Mucosa of rectum (tissue), 2 donors: ENCODE data around the gene HCFC1.
A peak's percentile ranks its signal among the peaks of the same experiment; 100 is the strongest.

Experiments used
- H3K27ac ChIP-seq, 2 donors: one replicate each; pipeline ENCODE4 v1.7.0; 2013; ENCODE audit warnings: inconsistent platforms in 2 of 2, low read depth in 2 of 2, low read length in 2 of 2
- H3K27me3 ChIP-seq, 2 donors: one replicate each; pipeline ENCODE4 v1.7.0; 2013; ENCODE audit warnings: low read length in 2 of 2; ENCODE audit not compliant: control insufficient read depth in 2 of 2, insufficient read depth in 2 of 2
- H3K36me3 ChIP-seq, 2 donors: one replicate each; pipeline ENCODE4 v1.7.0; 2013; ENCODE audit warnings: low read length in 2 of 2; ENCODE audit not compliant: control insufficient read depth in 2 of 2, insufficient read depth in 2 of 2
- H3K4me1 ChIP-seq, 2 donors: one replicate each; pipeline ENCODE4 v1.7.0; 2013; ENCODE audit warnings: low read length in 2 of 2, mild to moderate bottlenecking in 1 of 2; ENCODE audit not compliant: control insufficient read depth in 2 of 2, insufficient read depth in 2 of 2
- H3K4me3 ChIP-seq, 2 donors: one replicate each; pipeline ENCODE4 v1.7.0; 2013; ENCODE audit warnings: low read length in 2 of 2
- H3K9ac ChIP-seq, 2 donors: one replicate each; pipeline ENCODE4 v1.7.0; 2013; ENCODE audit warnings: low read length in 2 of 2, low read depth in 1 of 2, mild to moderate bottlenecking in 1 of 2
- H3K9me3 ChIP-seq, 2 donors: one replicate each; pipeline ENCODE4 v1.7.0; 2013; ENCODE audit warnings: low read length in 2 of 2; ENCODE audit not compliant: control insufficient read depth in 2 of 2
- donor health status: healthy.
- donor health status: Normal muscosa, but diverticular disease.

Gene HCFC1

DNA sequence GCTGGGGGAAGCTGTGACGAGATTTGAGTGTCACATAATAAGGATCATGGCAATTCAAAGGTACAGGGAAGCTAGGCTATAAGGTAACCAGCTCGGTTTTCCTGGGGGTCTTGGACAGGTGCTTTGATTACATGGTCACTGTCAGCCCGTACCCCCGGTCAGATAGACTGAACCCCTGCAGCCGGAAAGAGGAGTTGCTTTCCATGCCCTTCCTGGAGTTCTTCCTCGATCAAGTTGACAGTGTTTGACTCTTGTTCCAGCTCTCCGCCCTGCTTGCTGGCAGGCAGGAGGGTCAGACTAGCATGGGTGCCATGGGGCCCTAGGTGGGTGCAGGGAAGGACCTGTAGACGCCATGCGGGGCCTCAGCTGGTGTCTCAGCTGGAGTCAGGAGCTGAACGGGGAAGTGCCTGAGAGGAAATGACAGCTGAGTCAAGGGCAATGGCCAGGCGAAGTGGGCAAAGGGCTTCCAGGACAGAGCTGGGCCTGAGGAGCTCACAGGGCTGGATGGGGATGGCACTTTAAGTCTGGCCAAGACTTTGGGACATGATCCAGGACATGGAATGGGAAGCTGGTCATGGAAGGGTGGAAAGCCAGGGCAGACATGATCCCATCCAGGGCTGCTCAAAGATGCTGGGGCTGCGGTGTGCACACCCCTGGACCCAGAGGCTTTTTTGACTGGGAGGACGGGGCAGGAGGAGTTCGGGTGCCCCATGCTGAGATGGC lies 2.5 kb upstream of the HCFC1 start:
- Histone ChIP-seq H3K9ac (peak overlapping the region; percentile 83 to 93), H3K36me3 (no peaks in the 10 kb centered on the region), H3K4me1 (peaks cover 21 to 28% of the 10 kb centered on the region in 2 donors), H3K27ac (peak overlapping the region; percentile 99 to 100), H3K4me3 (peak overlapping the region; percentile 28 to 76), H3K9me3 (no peaks in the 10 kb centered on the region), H3K27me3 (no peaks in the 10 kb centered on the region)

DNA sequence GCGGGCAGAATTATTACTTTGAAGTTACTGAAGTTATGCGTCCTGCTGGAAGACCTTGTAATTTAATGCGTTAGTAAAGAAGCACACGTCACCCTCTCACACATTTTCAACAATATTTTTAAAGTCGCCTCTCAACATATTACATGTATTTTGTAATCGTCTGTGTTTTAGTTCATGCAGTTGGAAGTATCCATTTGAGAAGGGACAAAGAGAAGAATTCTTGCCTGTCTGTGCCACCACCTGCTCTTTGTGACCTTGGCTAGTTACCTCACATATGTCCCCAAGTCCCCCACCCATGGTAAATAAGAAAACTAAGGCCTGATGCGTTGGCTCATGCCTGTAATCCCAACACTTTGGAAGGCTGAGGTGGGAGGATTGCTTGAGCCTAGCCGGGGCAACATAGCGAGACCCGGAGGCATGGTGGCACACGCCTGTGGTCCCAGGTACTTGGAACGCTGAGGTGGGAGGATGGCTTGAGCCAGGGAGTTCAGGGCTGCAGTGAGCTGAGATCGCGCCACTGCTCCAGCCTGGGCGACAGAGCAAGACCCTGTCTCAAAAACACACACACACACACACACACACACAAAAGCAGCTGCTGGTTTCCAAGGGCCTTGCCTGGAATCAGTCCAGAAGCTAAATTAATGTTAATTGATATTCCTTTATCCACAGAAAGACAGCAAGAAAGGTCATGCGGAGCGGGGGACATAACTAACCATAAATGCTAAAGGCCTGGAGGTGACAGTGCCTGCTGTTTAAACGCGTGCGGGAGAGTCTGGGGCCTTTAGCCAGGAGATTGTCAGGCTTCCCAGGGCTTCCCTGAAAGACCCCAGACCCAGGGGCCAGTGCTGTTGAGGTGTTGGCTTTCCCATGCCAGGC lies 1.7 kb upstream of the HCFC1 start:
- Histone ChIP-seq H3K27ac (peak overlapping the region; percentile 99 to 100), H3K36me3 (no peaks in the 10 kb centered on the region), H3K4me1 (peaks cover 28 to 34% of the 10 kb centered on the region in 2 donors), H3K4me3 (peak overlapping the region; percentile 76 to 88), H3K9ac (peak overlapping the region; percentile 83 to 93), H3K9me3 (no peaks in the 10 kb centered on the region), H3K27me3 (no peaks in the 10 kb centered on the region)

DNA sequence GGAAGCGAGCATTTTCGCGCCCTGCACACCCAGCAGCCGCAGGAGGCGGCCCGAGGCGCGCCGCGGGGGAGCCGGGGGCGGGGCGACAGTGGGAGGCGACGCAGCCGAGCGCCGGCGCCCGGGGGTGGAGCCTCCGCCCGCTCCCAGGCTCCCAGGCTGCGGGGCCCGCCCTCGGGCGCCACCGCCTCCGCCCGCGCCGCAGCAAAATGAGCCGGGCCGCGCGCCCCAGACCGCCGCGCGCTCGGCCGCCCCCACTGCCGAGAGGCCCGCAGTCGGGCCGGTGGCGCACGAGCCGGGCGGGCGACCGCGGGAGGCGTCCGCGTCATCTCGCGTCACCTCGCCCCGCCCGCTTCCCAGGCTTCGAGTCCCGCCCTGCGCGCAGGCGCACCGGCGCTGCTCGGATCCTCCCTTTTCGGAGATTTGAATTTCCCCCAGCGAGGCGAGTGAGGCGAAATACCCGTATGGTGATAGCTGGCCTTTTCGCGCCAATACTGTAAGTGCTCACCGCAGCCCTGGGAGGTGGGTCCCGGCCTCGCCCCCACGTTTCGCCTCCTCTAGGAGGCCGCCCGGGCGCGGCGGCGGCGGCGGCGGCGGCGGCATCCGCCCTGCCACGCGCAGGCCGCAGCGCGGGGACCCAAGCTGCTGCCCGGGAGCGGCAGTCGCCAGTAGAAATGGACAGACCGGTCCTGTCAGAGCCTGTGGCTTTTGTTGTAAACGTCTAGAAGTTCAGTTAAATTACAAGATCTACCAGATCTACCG lies 929 bp upstream of the HCFC1 start, which contains the start of gene TMEM187:
TMEM187 (plus strand) TSS at position 387 of the 759 bp plus-strand sequence. CDS start 9,309 bp downstream, outside the sequence.
- Histone ChIP-seq H3K27me3 (no peaks in the 10 kb centered on the region), H3K9ac (peak within 1 kb of the TSS; percentile 93 to 98), H3K4me1 (peaks cover 33 to 42% of the 10 kb centered on the region in 2 donors), H3K36me3 (no peaks in the 10 kb centered on the region), H3K27ac (peak within 1 kb of the TSS; percentile 99 to 100), H3K4me3 (peak within 1 kb of the TSS; percentile 88 to 97), H3K9me3 (no peaks in the 10 kb centered on the region)

DNA sequence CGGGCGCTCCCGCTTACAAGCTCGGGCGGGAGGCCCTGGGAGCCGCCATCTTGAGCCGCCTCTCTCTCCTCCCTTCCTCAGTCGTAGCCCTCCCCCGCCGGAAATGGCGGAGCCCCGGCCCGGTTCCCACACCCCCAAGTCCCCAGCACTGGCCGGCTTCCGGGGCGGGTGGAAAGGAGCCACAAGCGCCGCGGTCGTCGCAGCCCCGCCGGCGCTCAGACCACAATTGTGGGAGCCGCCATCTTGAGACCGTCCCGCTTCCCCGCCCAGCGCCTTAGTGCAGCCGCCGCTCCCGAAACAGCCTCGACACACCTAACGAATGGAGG lies 531 bp downstream of the HCFC1 start:
- H3K4me3 ChIP-seq = peak overlapping the region; percentile 88 to 97
- H3K27me3 ChIP-seq = no peaks in the 10 kb centered on the region
- no peaks in the 10 kb centered on the region for H3K36me3 ChIP-seq
- peak overlapping the region; percentile 93 to 98 for H3K9ac ChIP-seq
- H3K9me3 ChIP-seq = no peaks in the 10 kb centered on the region
- peak overlapping the region; percentile 99 to 100 for H3K27ac ChIP-seq
- H3K4me1 ChIP-seq = peaks cover 42 to 52% of the 10 kb centered on the region in 2 donors

DNA sequence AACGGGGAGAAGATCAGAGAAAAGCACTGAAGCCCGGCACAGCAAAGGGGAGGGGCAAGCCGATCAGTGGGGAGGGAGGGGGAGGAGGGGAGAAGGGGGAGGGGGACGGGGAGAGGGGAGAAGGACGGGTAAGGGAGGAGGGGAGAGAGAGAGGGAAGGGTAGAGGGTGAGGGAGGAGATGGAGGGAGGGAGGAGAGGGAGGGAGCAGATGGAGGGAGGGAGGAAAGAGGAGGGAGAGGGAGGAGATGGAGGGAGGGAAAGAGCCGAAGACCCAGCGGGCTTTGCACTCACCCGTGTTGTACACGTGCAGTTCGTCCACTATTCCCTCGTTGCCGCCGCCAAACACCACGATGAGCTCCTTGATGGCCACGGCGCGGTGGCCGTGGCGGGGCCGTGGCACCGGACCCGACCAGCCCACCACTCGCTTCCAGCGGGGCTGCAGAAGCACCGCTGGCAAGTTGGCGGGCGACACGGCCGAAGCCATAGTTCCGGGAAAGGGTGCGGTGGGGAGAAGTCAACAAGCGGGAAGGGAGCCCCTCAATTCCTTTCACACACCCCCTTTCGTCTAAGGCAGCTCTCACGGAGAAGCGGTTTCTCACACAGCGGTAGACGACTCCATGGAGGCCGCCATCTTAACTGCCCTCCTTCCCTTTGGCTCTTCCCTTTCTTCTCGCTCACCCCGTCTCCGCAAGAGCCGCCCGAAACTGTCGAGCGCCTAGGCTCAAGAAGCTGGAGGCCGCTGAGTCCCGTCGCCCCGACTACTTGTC lies 1.1 kb downstream of the HCFC1 start:
- Histone ChIP-seq H3K9me3 (no peaks in the 10 kb centered on the region), H3K4me3 (peak overlapping the region; percentile 88 to 97), H3K9ac (peak overlapping the region; percentile 93 to 98), H3K27me3 (no peaks in the 10 kb centered on the region), H3K4me1 (peaks cover 42 to 52% of the 10 kb centered on the region in 2 donors), H3K36me3 (no peaks in the 10 kb centered on the region), H3K27ac (peak overlapping the region; percentile 99 to 100)

DNA sequence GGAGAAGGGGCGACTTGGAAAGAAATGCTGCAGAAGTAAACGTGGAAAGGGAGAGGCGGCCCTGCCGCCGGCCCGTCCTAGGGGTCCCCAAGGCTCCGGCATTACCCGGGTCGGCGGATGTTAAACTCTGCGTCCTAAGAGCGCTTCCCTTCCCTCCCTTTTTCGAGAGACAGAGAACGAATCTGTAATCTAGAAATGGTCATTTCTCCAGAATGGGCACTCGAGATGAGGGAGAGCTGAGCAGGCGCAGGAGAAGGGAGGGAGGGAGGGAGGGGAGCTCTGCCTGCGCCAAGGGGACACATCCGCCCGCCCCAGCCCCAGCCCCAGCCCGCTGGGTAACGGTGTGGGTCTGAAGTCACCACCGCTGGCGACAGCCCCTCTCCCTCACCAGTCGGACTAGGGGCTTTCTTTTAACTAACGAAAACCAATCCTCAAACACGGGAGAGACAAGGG lies 1.7 kb downstream of the HCFC1 start:
- H3K4me1 ChIP-seq = peaks cover 42 to 52% of the 10 kb centered on the region in 2 donors
- H3K27me3 ChIP-seq = no peaks in the 10 kb centered on the region
- H3K9ac ChIP-seq = peak overlapping the region in 1 of 2 donors; percentile 34

DNA sequence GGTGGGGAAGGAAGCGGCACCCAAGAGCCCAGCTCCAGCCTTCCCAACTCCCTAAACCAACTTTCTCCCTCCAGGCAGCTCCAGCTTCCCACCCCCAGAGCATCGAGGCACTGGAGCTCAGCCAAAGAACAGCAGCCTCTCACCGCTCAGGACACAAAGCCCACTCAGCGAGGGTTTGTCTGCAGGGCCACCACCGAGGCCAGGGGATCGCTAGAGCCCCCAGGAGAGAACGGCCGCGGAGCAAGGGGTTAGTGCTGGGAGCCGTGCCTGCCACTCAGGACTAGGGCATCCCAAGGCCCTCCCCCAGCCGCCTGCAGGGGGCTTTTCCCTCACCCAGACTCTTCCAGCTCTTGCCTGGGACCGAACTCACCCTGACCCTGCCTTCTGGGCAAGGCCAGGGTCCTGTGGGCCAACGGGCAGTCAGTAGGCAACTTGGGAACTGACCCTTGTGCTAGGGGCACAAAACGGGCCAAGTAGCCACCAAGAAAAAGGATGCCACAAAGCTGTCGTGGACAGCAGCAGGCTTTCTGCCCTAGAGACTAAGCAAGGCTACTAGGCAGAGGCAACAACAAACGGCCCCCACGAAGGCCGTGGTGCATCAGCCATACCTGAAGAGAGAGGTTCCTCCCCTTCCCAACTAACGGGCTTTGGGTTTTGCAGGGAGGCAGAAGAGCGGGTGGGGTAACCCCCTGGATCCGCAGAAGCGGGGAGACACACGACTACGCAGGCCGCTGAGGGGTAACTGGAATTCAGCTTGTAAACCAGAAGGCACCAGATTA lies 2.3 kb downstream of the HCFC1 start:
- peak overlapping the region; percentile 88 to 97 for H3K4me3 ChIP-seq

More for the DNA sequence above, 1.7 kb downstream of the HCFC1 start:
- no peaks in the 10 kb centered on the region for H3K9me3 ChIP-seq
- no peaks in the 10 kb centered on the region for H3K36me3 ChIP-seq
- H3K27ac ChIP-seq = peak overlapping the region; percentile 17 to 100
- H3K4me3 ChIP-seq = peak overlapping the region; percentile 88 to 97

DNA sequence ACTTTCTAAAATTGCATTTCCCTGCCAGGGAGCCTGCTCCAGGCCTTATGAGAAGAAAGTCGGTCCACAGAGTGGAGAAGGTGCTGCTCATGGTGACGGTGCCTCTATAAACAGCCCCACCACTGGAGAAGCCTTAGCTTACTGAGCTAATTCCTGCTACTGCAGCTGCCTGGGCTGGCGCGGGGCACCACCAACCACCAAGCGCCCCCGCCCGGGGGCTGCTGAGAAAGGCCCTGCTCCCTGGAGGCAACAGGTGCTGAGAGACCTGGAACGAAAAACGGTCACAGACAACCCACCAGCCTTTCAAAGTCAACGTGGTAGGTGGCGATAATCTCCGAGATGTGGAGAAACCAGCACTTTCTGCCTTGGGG lies 2.9 kb downstream of the HCFC1 start:
- H3K9me3 ChIP-seq = no peaks in the 10 kb centered on the region
- no peaks in the 10 kb centered on the region for H3K27me3 ChIP-seq
- peak overlapping the region; percentile 88 to 97 for H3K4me3 ChIP-seq
- H3K4me1 ChIP-seq = peaks cover 31 to 42% of the 10 kb centered on the region in 2 donors
- H3K9ac ChIP-seq = peak overlapping the region in 1 of 2 donors; percentile 38
- H3K27ac ChIP-seq = peak overlapping the region in 1 of 2 donors; percentile 100
- H3K36me3 ChIP-seq = no peaks in the 10 kb centered on the region

More for the DNA sequence above, 2.3 kb downstream of the HCFC1 start:
- H3K9ac ChIP-seq = peak overlapping the region; percentile 34 to 38
- peaks cover 37 to 48% of the 10 kb centered on the region in 2 donors for H3K4me1 ChIP-seq
- no peaks in the 10 kb centered on the region for H3K9me3 ChIP-seq
- no peaks in the 10 kb centered on the region for H3K36me3 ChIP-seq
- peak overlapping the region; percentile 17 to 100 for H3K27ac ChIP-seq
- H3K27me3 ChIP-seq = no peaks in the 10 kb centered on the region
